GM21367 (cell line): ENCODE measurements around the gene ATP1B4.
"Not testable (repeated sequence)": the region's sequence is repeated elsewhere in the genome, so short reads cannot be mapped to it uniquely, and the experiment has no call there.

Source experiments
- ATAC-seq: cut with Tn5 transposase; IDR thresholded peaks from one replicate; pipeline ENCODE4 v1.9.1; 2021; ENCODE audit not compliant: unreplicated experiment

The ATP1B4 gene

DNA sequence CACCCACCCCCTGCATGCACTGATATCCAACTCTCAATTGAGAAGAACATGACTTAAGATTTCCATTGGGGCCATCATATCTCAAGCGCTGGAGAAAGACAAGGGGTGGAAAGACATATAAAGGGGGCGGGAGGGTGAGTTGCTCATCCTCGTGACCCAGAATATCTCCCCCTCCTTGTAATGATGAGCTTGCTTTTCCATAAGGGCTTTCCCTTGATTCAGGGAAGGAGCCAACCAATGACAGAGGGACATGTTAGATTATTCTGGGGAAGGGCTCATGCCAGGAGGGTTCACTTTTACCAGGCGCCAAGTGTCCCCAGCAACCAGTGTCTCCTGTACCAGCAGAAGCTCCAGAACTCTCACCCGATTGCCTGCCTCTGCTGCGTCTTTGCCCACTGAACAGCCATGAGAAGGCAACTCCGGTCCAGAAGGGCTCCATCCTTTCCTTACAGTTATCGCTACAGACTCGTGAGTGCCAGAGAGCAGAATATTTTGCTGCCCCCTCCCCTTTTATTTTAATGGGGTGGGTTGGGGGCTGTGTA, at the start of gene ATP1B4:
ATP1B4 (plus strand) TSS at position 326 of the 542 bp plus-strand sequence; CDS start at position 406, 80 bp downstream.
- no peak for ATAC-seq

DNA sequence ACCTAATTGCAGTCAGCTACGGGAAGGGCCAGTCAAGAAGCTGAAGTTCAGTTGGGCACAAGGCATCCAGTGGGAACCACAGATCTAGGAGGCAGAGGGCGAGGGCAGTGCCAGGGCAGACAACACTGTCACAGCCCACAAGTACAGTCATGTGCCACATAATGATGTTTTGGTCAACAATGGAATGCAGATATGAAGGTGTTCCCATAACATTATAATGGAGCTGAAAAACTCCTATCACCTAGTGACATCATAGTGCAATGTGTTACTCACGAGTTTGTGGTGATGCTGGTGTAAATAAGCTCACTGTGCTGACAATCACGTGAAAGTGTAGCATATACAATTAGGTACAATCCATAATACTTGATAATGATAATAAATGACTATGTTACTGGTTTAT, 46.1 kb upstream of the ATP1B4 start:
- no peak for ATAC-seq

DNA sequence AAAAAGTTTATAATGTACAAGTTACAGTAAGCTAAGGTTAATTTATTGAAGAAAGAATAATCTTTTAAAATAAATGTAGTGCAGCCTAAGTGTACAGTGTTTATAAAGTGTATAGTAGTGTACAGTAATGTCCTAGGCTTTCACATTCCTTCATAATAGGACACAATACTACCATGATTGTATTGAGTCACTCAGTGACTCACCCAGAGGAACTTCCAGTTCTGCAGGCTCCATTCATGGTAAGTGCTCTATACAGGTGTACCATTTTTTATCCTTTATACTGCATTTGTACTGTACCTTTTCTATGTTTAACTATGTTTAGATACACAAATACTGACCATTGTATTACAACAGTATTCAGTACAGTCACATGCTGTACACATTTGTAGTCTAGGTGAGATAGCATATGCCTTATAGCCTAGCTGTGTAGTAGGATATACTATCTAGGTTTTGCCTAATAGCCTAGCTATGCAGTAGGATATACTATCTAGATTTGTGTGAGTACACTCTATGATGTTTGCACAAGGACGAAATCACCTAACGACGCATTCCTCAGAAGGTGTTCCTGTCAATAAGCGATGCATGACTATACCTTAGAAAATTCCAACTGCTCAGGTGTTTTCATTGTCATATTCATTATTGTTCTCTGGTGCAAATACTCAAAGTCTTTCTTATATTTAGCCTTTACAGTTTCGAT, 45.2 kb upstream of the ATP1B4 start:
- ATAC-seq: no peak

DNA sequence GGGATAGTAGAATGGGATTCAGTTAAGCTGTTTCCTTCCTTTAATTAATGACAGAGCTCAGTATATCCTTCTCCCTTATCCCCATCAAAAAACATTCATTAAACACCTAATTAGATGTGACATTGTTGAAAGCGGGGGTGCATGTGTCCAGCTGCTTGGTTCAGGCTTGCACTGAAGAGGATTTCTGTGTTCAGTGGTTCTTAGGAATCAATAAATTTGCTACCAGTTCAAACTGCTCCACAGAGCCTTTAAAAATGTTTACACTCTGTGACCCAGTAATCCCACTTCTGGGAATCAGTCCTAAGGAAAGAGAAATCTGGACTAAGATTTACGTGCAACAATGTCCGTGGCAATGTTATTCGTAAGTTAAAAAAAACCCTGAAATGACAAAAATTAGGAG, 43.5 kb upstream of the ATP1B4 start:
- ATAC-seq: no peak

DNA sequence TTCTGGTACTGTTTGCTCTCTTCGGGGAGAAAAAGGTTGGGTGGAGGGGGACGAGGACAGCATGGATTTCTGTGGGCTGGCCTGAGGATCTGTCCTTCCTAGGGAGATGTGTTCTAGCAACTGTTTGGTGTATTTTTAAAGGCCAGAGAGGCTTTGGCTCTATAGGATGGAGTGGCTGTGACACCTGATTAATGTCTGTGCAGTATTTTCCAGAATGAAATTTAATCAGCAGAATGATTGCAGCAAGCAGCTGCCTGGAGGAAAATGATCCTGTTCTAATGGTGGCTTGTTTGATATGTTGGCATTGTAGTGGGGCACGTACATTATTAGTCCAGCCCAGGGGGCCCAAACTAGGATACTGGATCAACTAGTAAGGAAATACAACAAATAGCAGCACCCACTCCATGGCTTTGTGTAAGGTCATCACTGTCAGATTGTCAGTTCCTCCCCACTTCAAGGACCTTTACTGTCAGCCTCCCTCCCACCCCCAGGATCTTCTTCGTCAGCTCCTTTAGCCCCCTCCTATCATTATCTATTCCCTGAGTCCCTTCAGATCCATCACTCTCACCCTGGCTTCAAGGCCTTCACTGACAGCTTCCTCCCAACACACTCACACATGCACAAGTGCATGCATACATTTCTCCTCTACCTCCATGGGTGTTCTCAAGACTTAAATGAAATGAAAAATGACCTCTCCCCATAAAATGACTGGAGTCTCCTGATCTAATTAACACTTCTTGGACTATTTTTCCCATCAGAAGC, 40.2 kb upstream of the ATP1B4 start:
- no peak for ATAC-seq

DNA sequence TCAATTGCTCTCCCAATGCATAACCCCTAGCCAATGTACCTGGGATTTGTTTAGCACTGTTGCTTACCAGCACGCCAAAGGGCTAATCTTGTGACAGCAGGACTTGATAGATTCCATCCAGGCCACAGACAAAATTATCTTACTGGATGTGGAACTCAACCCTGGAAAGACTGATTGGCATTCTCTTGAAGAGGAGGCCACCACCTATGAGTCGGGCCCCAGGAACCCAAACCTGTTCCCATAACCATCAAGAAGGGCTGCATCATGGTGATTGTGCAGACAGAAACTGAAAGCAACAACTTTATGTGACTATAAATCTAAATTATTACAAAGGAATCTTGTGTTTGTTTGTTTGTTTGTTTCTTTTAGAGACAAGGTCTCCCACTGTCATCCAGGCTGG, 30.8 kb upstream of the ATP1B4 start:
- no peak for ATAC-seq

DNA sequence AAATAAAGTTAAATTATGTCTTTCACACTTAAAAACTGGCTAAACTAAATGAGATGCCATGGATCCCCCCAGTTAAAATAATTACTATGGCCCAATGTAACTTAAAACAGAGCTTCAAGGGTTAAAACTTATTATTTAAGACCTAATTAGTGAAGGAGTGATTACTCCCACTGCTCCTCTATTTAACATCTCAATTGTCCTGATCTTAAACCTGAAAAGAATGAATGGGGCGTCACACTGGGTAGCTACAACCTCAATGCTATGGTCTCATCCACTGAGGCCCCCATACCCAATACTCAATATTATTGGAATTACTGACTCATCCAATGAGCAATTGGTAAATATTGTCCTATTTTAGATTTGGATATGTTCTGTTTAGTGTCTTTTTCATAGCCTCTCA, 29.5 kb upstream of the ATP1B4 start:
- ATAC-seq: no peak

DNA sequence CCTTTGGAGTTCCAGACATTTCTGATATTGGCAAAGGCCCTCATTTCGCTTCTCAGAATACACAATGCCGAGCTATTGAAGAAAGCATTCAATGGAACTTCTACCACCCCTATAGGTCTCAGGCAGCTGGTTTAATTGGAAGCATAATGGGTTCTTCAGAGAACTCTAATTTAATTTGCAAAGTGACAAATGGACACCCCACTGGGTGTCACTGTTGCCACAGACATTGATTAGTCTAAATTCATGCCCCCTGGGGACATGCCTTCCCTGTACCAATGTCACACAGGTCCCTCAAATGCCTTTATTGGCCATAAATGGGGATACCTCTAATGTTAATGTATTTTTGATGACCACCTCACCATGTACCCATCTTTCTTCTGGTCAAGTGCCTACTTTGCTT, 27.7 kb upstream of the ATP1B4 start:
- no peak for ATAC-seq

DNA sequence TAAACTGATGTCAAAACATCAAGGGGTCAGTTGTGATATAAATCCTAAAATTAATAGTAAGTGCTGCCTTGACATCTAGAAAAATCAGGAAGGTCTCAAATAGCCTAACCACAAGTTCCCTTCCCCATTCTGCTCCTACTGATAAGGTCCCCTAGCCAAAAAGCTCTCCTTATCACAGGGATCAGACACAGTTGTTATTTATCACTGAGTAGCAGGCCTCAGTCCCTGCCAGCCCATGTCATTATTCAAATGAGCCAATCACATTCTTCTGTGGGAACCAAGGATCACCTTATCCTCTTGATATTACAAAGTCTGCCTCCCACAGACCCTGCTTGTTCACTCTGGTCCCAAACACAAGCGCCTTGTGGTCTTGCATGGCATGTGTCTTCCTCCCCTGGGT, 27.3 kb upstream of the ATP1B4 start:
- no peak for ATAC-seq

DNA sequence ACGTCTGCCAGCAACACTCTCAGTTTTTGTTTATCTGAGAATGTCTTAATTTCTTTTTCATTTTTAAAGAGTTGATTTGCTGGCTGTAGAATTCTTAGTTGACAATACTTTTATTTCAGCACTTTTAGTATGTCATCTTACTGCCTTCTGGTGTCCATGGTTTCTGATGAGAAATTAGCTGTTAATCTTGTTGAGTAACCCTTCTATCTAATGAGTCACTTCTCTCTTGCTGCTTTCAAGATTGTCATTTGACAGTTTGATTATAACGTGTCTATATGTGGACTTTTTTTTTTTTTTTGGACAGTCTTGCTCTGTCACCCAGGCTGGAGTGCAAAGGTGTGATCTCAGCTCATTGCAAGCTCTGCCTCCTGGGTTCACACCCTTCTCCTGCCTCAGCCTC, 26.6 kb upstream of the ATP1B4 start:
- ATAC-seq: no peak

DNA sequence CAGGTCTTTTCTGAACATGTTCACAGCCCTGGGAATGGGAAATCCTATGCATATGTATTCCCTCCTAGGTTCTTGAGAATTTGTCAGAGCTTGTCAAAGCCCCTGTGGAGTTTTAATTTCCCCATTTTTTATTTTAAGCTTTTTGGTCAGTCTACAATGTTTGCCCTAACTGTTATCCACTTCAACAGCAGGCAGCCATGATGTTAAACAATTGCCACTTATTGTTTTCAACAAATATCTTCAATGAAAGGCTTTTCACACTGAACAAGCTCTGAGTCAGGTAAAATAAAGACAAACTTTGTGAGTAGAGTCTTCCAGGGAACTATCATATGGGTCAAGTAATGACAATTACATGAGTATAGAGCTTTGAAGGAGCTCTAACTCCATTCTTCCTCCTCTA, 25.0 kb upstream of the ATP1B4 start:
- ATAC-seq: no peak

DNA sequence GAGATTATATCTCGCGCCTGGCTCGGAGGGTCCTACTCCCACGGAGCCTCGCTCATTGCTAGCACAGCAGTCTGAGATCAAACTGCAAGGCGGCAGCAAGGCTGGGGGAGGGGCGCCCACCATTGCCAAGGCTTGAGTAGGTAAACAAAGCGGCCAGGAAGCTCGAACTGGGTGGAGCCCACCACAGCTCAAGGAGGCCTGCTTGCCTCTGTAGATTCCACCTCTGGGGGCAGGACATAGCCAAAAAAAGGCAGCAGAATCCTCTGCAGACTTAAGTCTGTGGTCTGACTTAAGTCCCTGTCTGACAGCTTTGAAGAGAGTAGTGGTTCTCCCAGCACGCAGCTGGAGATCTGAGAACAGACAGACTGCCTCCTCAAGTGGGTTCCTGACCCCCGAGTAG, 17.3 kb upstream of the ATP1B4 start:
- ATAC-seq: not testable (repeated sequence)

DNA sequence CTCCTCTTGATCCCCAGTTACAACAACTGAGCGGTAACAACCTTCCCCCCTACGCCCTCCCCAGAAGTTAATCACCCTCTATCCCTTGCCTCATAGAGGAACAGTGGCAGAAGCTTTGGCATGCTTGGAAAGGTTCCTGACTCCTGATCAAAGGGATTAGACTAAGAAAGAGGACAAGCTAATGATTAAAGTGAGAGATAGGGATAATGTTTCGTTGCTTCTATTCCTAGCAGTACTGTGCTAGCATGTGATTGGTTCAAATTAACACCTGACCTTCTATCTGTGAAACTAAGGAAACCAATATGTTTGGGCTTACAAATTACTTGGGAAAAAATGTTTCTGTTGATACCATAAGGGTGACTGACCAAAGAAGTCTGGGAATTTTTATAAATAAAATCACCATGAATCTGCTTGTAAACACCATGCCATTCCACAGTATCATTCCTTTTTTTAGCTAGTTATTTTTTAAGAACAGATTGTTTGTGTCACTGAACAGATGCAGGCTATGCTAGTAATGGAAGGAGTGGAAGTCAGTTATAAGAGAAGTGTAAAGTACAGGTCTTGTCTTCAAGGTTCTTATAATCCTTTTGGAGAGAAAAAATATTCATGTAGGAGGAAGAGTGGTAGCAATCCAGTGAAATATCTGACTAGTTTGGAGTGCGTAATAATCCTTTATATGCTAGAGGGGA, 11.3 kb upstream of the ATP1B4 start:
- no peak for ATAC-seq

DNA sequence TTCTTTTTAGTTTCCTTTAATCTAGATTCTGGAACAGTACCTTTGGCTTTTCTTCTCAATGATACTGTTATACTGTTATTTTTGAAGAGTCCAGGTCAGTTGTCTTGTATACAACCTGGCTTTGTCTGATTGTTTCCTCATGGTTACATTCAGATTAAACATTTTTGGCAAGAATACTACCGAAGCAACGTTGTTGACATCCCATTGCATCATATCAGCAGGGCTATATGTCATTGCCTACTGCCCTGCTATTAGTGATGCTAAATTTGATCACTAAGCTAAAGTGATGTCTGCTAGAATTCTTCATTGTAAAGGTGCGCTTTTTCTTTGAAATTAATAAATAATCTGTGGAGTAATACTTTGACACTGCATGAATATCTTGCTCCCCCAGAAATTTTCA, 5.8 kb upstream of the ATP1B4 start:
- no peak for ATAC-seq

DNA sequence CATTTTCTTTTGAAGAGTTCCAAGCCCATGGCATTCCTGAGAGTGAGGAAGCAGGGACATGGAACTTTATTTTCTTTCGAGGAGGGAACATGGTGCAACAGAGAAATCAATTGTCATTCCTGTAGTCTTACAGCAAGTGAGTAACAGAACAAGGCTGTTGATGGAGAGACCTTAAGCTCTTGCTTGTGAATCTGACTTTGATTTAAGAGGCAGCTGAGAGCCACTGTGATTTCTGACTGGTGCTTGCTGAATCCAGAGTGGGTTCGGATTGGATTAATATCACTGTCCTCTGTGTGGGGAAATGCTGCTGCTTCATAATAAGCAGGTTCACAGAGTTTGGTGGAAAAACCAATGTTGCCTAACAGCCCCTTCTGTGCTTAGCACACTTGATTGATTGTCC, 4.7 kb upstream of the ATP1B4 start:
- ATAC-seq: no peak

DNA sequence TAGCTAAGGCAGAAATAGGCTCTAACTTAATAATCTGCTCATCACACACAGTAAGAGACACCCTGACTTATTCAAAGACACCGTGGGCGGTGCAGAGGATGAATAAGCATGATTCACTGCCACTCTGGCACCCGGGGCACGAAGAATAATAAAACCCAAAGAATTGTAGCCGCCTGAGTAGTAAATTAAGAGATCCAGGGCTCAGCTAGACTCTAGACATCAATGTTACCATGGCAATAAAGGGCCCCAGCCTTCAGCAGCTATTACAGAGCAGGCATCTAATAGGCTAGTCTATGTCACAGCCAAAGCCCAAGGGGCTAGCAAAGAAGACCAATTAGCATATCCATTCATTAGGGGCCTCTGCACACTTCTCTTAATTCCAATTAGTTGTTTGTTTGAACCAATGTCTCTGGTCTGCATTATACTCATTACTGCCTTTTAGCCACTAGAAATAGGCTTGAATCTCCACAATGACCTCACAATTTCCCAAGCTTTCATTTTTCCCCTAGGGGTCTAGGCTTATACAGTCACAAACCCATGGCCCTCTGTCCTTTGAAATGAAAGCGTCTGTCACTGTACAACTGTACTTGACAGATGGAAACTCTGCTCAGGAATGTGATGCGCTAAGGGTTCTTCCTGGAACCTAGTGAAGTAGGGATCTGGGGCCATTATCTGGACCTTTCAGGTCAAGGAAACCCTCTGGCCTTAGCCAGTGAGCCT, 3.0 kb upstream of the ATP1B4 start:
- ATAC-seq: no peak

DNA sequence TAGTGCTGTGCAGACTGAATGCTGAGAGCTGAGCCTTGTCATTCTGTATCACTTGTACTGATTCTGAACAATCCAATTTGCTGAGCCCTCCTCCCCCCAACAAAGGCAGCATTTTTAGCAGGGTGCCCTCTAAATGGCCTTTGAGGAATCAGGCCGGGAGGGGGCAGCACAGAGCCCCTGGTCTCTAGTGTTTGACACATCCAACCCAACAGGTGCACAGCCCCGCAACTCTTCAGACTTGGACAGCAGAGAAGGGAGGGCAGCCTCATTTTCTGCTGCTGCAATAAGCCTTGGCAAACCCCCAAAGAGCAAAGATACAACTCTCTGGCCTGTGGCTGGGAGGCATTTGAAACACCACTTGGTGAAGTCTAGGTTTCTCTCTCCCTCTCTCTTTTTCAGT, 3.4 kb downstream of the ATP1B4 start:
- ATAC-seq: no peak

DNA sequence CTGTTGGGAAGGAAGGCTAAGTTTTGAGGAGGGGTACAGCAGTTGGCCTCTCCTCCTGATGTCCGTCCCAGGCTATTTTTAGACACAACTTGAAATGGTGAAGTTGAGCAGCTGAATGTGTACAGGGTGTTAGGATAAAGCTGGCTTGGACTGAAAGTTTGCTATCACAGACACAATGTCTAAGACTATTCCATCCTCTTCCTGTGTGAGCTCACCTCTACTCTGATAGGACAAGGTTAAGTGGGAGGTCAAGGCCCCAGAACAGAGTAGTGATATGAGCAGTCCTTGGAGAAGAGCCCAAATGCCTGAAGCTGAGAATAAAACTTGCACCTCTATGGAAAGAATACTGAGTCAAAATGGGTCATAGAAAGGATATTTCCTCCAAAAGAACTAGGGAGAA, 4.1 kb downstream of the ATP1B4 start:
- no peak for ATAC-seq

DNA sequence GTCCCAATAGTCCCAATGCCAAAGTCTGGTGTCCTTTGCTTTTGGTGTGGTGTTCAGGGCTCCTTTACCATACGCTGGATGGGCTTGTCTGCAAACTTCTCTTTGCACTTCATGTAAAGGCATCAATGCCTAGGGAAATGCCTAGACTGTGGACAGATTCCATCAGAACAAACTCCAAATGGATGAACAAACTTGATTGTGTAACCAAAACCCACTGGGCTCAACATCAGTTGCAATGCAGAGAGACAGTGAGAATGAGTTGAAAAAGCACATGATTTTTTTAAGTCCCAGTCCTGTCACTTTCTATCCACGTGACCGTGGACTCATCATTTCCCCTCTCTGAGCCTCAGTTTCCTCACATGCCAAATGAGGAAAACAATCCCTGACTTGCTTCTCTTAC, 4.9 kb downstream of the ATP1B4 start:
- no peak for ATAC-seq

DNA sequence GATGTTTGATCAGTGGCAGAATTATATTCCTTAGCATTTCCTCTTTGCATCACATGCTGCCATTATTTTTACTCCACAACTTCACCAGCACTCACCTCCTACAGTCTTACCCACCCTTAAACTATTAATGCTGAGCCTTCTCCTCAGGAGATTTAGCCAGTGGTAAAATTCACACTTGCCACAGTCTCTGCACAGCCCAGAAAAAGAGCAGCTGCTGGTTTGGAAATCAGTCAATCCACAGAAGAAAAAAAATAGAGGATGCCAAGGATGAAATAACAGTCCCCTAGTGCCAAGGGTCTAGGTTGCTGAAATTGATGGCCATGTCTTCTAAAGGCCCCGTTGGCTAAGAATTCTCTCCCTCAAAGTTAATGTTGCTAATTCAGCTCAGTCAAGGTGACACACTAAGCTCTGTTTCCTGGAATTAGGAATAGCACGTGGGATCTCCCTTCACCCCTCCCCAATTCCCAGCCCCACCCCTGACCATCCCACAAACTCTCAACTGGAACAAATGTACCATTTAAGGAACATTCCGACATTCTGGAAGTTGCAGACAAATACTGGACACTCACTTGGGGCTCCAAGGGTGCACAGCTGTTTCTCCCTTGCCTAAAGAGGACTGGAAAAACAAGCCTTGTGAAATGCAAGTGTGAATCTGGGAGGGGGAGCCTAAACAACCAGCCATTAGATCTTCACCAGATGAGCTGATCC, 5.7 kb downstream of the ATP1B4 start:
- no peak for ATAC-seq
